ENCODE results near the gene PCMTD2. TPM values are rescaled to one million over a fixed set of nuclear protein-coding genes. Genes with fewer than 3 reads are reported as not detected.

Gene PCMTD2
- total RNA-seq, 1 donor from 2014 or later, result 105 TPM

- Histone ChIP-seq H3K4me2 (no peak overlapping the region), H3K36me3 (peaks cover 8% of the 10 kb centered on the region), H3K4me3 (no peak overlapping the region), H3K27me3 (no peaks in the 10 kb centered on the region), H3K9ac (no peak overlapping the region), H4K20me1 (ENCODE audit: low read depth) (peaks cover 3% of the 10 kb centered on the region), H3F3A (ENCODE audit: low read depth) (no peaks in the 10 kb centered on the region), H3K79me2 (ENCODE audit: low read depth) (no peaks in the 10 kb centered on the region), H2AFZ (replicated peaks) (no peak overlapping the region), H3K9me3 (ENCODE audit: low read depth) (no peaks in the 10 kb centered on the region), H3K27ac (no peak overlapping the region), H3K4me1 (no peaks in the 10 kb centered on the region)
- Mint-ChIP-seq H3K27me3 (ENCODE audit: insufficient read depth, low read depth) (peaks cover 5% of the 10 kb centered on the region), H3K9me3 (no peaks in the 10 kb centered on the region), H3K4me3 (no peak overlapping the region), H3K36me3 (peaks cover 8% of the 10 kb centered on the region), H3K4me1 (no peaks in the 10 kb centered on the region), H3K27ac (no peak overlapping the region)
- DNase-seq (ENCODE audit: low spot score), result no peak
- TF ChIP-seq EZH2 (IDR thresholded peaks at IDR 0.05) (no peak), EZH2phosphoT487 (IDR thresholded peaks at IDR 0.05) (no peak), CTCF (IDR thresholded peaks at IDR 0.05) (no peak)
These were observed 21.3 kb downstream of the PCMTD2 start for GRCh38 chr20:64276817-64277216.

DNA sequence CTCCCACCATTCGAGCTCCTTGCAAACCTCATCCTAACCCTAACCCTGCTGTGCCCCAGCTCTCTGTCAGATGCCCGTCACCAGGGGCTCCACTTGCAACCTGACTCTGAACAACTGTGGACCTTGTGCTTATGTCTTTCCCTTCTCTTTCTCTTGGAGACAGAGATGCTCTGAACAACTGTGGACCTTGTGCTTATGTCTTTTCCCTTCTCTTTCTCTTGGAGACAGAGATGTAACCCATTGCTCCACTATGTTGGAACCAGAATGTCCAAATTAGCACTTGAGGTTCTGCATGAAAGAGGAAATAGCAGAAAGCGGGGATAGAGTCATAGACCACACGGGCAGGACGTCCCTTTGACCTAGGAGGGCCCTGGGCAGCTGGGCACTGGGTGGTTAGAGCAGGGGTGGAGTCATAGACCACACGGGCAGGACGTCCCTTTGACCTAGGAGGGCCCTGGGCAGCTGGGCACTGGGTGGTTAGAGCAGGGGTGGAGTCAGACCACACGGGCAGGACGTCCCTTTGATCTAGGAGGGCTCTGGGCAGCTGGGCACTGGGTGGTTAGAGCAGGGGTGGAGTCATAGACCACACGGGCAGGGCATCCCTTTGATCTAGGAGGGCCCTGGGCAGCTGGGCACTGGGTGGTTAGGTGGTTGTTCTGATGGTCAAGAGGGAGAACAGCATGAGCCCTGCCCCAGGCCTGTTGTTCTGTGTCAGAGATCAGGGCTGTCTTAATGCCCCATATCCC, 22.2 kb downstream of the PCMTD2 start:
- H3K27ac Mint-ChIP-seq, result no peak overlapping the region
- no peaks in the 10 kb centered on the region for H3K9me3 Mint-ChIP-seq
- Histone ChIP-seq H4K20me1 (ENCODE audit: low read depth) (peaks cover 3% of the 10 kb centered on the region), H3F3A (ENCODE audit: low read depth) (no peaks in the 10 kb centered on the region), H3K9ac (no peak overlapping the region), H3K9me3 (ENCODE audit: low read depth) (no peaks in the 10 kb centered on the region), H3K27me3 (no peaks in the 10 kb centered on the region), H3K36me3 (peaks cover 8% of the 10 kb centered on the region), H3K79me2 (ENCODE audit: low read depth) (no peaks in the 10 kb centered on the region), H3K4me3 (no peak overlapping the region), H3K4me1 (no peaks in the 10 kb centered on the region), H3K27ac (no peak overlapping the region), H2AFZ (replicated peaks) (no peak overlapping the region), H3K4me2 (no peak overlapping the region)
- TF ChIP-seq EZH2phosphoT487 (IDR thresholded peaks at IDR 0.05) (no peak), CTCF (IDR thresholded peaks at IDR 0.05) (no peak), EZH2 (IDR thresholded peaks at IDR 0.05) (no peak)
- no peak overlapping the region for H3K4me3 Mint-ChIP-seq
- H3K4me1 Mint-ChIP-seq, result no peaks in the 10 kb centered on the region
- H3K36me3 Mint-ChIP-seq, result peaks cover 7% of the 10 kb centered on the region
- H3K27me3 Mint-ChIP-seq (ENCODE audit: insufficient read depth, low read depth), result peaks cover 6% of the 10 kb centered on the region
- no peak for DNase-seq (ENCODE audit: low spot score)

DNA sequence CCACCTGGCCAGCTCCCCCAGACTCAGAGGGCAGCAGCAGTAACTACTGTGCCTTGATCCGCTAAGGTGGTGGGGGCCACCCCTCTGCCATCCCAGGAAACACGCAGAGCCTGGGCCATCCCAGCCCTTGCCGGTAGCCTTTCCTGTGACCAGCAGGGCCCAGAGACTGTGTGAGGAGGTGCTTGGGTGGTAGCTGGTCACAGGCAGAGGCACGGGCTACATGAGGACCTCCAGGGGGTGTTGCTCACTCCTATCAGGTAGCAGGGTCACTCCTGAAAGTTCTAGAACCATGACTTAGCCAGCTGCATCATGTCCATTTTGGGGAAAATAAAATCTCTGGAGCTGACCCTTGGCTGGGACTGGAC, 22.8 kb downstream of the PCMTD2 start:
- DNase-seq (ENCODE audit: low spot score), result no peak
- H3K27ac Mint-ChIP-seq, result no peak overlapping the region
- Histone ChIP-seq H3K9me3 (ENCODE audit: low read depth) (no peaks in the 10 kb centered on the region), H2AFZ (replicated peaks) (no peak overlapping the region), H3K27ac (no peak overlapping the region), H3K9ac (no peak overlapping the region), H3K4me2 (no peak overlapping the region), H3K4me1 (no peaks in the 10 kb centered on the region), H3F3A (ENCODE audit: low read depth) (no peaks in the 10 kb centered on the region), H3K36me3 (peaks cover 8% of the 10 kb centered on the region), H3K79me2 (ENCODE audit: low read depth) (no peaks in the 10 kb centered on the region), H3K27me3 (no peaks in the 10 kb centered on the region), H3K4me3 (no peak overlapping the region), H4K20me1 (ENCODE audit: low read depth) (no peaks in the 10 kb centered on the region)
- H3K27me3 Mint-ChIP-seq (ENCODE audit: insufficient read depth, low read depth), result peaks cover 6% of the 10 kb centered on the region
- no peaks in the 10 kb centered on the region for H3K4me1 Mint-ChIP-seq
- TF ChIP-seq EZH2phosphoT487 (IDR thresholded peaks at IDR 0.05) (no peak), EZH2 (IDR thresholded peaks at IDR 0.05) (no peak), CTCF (IDR thresholded peaks at IDR 0.05) (no peak)
- H3K4me3 Mint-ChIP-seq, result no peak overlapping the region
- peaks cover 7% of the 10 kb centered on the region for H3K36me3 Mint-ChIP-seq
- peaks cover 1% of the 10 kb centered on the region for H3K9me3 Mint-ChIP-seq
